IPS DF 19.7 (cell line): ENCODE data around the gene CWH43.
"Not testable (repeated sequence)": the region's sequence is repeated elsewhere in the genome, so short reads cannot be mapped to it uniquely, and the experiment has no call there.

Source experiments
- DNase-seq: peaks from one replicate; pipeline ENCODE4 v3.0.0-alpha.2; 2013; ENCODE audit warnings: low read depth, low spot score

The CWH43 gene

GRCh38 chr4:49096215-49096614 lies 110.1 kb downstream of the CWH43 start:
- not testable (repeated sequence) for DNase-seq

- not testable (repeated sequence) for DNase-seq
Observed at GRCh38 chr4:49096627-49097026, 110.6 kb downstream of the CWH43 start.

GRCh38 chr4:49097071-49097470 lies 111.0 kb downstream of the CWH43 start:
- DNase-seq, result not testable (repeated sequence)

- not testable (repeated sequence) for DNase-seq
Observed at GRCh38 chr4:49097505-49097904, 111.4 kb downstream of the CWH43 start.

DNA sequence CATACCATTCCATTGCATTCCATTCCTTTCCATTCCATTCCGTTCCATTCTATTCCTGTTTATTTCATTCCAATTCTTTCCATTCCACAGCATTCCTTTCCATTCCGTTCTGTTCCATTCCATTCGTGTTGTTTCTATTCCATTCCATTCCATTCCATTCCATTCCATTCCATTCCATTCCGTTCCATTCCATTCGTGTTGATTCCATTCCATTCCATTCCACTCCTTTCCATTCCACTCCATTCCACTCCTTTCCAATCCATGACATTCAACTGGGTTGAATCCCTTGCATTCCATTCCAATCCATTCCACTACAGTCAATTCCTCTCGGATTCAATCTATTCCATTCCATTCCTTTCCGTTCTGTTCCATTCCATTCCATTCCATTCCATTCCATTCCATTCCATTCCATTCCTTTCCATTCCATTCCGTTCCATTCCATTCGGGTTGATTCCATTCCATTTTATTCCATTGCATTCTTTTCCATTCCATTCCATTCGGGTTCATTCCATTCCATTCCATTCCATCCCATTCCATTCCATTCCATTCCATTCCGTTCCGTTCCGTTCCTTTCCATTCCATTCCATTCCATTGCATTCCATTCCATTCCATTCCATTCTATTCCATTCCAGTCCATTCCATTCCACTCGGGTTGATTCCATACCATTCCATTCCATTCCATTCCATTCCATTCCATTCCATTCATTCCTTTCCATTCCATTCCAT lies 112.1 kb downstream of the CWH43 start:
- DNase-seq, result not testable (repeated sequence)

GRCh38 chr4:49099831-49100444 lies 113.9 kb downstream of the CWH43 start:
- DNase-seq, result not testable (repeated sequence)

DNA sequence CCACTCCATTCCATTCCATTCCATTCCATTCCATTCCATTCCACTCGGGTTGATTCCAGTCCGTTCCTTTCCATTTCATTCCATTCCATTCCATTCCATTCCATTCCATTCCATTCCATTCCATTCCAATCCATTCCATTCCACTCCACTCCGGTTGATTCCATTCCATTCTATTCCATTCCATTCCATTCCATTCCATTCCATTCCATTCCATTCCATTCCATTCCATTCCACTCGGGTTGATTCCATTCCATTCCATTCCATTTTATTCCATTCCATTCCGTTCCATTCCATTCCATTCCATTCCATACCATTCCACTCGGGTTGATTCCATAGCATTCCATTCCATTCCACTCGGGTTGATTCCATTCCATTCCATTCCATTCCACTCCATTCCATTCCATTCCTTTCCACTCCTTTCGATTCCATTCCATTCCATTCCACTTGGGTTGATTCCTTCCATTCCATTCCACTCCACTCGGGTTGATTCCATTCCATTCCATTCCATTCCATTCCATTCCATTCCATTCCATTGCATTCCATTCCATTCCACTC lies 116.3 kb downstream of the CWH43 start:
- DNase-seq, result not testable (repeated sequence)

- not testable (repeated sequence) for DNase-seq
Observed at GRCh38 chr4:49103436-49104136, 117.5 kb downstream of the CWH43 start.

DNA sequence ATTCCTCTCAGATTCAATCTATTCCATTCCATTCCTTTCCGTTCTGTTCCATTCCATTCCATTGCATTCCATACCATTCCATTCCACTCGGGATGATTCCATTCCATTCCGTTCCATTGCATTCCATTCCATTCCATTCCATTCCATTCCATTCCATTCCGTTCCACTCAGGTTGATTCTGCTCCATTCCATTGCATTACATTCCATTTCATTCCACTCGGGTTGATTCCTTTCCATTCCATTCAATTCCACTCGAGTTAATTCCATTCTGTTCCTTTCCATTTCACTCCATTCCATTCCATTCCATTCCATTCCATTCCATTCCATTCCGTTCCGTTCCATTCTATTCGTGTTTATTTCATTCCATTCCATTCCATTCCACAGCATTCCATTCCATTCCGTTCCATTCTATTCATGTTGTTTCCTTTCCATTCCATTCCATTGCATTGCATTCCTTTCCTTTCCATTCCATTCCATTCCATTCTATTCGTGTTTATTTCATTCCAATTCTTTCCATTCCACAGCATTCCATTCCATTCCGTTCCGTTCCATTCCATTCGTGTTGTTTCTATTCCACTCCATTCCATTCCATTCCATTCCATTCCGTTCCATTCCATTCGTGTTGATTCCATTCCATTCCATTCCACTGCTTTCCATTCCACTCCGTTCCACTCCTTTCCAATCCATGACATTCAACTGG lies 118.3 kb downstream of the CWH43 start:
- DNase-seq, result not testable (repeated sequence)

DNA sequence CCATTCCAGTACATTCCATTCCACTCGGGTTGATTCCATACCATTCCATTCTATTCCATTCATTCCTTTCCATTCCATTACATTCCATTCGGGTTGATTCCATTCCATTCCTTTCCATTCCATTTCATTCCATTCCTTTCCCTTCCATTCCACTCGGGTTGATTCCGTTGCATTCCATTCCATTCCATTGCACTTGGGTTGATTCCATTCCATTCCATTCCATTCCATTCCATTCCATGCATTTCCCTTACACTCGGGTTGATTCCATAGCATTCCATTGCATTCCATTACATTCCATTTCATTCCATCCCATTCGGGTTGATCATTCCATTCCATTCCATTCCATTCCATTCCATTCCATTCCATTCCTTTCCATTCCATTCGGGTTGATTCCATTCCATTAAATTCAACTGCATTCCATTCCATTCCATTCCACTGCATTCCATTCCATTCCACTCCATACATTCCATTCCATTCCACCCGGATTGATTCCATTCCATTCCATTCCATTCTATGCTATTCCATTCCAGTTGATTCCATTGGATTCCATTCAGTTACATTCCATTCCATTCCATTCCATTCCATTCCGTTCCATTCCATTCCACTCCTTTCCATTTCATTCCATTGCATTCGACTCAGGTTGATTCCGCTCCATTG lies 119.3 kb downstream of the CWH43 start:
- not testable (repeated sequence) for DNase-seq

DNA sequence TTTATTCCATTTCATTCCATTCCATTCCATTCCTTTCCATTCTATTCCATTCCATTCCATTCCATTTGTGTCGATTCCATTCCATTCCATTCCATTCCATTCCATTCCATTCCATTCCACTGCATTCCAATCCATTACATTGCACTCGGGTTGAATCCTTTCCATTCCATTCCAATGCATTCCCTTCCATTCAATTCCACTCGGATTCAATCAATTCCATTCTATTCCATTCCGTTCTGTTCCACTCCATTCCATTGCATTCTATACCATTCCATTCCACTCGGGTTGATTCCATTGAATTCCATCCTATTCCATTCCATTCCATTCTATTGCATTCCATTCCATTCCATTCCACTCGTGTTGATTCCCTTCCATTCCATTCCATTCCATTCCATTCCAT lies 121.2 kb downstream of the CWH43 start:
- not testable (repeated sequence) for DNase-seq

DNA sequence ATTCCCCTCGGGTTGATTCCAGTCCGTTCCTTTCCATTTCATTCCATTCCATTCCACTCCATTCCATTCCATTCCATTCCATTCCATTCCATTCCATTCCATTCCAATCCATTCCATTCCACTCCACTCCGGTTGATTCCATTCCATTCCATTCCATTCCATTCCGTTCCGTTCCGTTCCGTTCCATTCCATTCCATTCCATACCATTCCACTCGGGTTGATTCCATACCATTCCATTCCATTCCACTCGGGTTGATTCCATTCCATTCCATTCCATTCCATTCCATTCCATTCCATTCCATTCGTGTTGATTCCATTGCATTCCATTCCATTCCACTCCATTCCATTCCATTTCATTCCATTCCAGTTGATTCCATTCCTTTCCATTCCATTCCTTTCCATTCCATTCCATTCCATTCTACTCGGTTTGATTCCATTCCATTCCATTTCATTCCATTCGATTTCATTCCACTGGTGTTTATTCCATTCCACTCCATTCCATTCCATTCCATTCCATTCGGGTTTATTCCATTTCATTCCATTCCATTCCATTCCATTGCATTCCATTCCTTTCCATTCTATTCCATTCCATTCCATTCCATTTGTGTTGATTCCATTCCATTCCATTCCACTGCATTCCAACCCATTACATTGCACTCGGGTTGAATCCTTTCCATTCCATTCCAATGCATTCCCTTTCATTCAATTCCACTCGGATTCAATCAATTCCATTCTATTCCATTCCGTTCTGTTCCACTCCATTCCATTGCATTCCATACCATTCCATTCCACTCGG lies 122.3 kb downstream of the CWH43 start:
- not testable (repeated sequence) for DNase-seq

DNA sequence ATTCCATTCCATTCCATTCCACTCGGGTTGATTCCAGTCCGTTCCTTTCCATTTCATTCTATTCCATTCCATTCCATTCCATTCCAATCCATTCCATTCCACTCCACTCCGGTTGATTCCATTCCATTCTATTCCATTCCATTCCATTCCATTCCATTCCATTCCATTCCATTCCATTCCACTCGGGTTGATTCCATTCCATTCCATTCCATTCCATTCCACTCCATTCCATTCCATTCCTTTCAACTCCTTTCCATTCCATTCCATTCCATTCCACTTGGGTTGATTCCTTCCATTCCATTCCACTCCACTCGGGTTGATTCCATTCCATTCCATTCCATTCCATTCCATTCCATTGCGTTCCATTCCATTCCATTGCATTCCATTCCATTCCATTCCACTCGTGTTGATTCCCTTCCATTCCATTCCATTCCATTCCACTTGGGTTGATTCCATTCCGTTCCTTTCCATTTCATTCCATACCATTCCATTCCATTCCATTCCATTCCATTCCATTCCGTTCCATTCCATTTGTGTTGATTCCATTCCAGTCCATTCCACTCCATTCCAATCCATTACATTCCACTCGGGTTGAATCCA lies 123.6 kb downstream of the CWH43 start:
- DNase-seq, result not testable (repeated sequence)

GRCh38 chr4:49110579-49110978 lies 124.5 kb downstream of the CWH43 start:
- not testable (repeated sequence) for DNase-seq
